ENCODE measurements around the gene DAZAP1. TPM values are rescaled to one million over a fixed set of nuclear protein-coding genes. Genes with fewer than 3 reads are reported as not detected.

Gene DAZAP1
- total RNA-seq: 45.7 TPM

GRCh38 chr19:1407528-1408299 lies at the start of gene DAZAP1:
DAZAP1 (plus strand) TSS chr19:1407586; CDS start chr19:1407774, 188 bp downstream.

GRCh38 chr19:1383312-1384084 lies 23.9 kb upstream of the DAZAP1 start, which contains the start of gene NDUFS7:
NDUFS7 (plus strand) TSS chr19:1383907; CDS start chr19:1383927, 20 bp downstream.

GRCh38 chr19:1401138-1401888 lies 6.1 kb upstream of the DAZAP1 start, which contains the start of gene GAMT:
GAMT (minus strand) TSS chr19:1401542; CDS start chr19:1401476, 66 bp downstream.

GRCh38 chr19:1438035-1438932 lies 30.9 kb downstream of the DAZAP1 start, which contains the start of gene RPS15:
RPS15 (plus strand) TSS chr19:1438396; CDS start chr19:1438426, 30 bp downstream.

GRCh38 chr19:1449467-1450442 lies 42.4 kb downstream of the DAZAP1 start, which contains the start of gene APC2:
APC2 (plus strand) TSS chr19:1450121; CDS start chr19:1453002, 2,881 bp downstream.

GRCh38 chr19:1478934-1479707 lies 71.7 kb downstream of the DAZAP1 start, which contains the start of gene C19orf25:
C19orf25 (minus strand) TSS chr19:1479215; CDS start chr19:1478903, 312 bp downstream.

Other genes with a start within 250 kb of the DAZAP1 start
- gene SBNO2, start 233.3 kb upstream of the DAZAP1 start, total RNA-seq: 17.3 TPM
- gene STK11, start 201.8 kb upstream of the DAZAP1 start, total RNA-seq: 58.2 TPM
- gene CBARP, start 169.6 kb upstream of the DAZAP1 start, total RNA-seq: 6.2 TPM
- 30.1 TPM for gene ATP5F1D, start 165.8 kb upstream of the DAZAP1 start, total RNA-seq
- gene MIDN, start 159.0 kb upstream of the DAZAP1 start, total RNA-seq: 48.5 TPM
- gene CIRBP, start 138.3 kb upstream of the DAZAP1 start, total RNA-seq: 961 TPM
- 14.2 TPM for gene FAM174C, start 132.1 kb upstream of the DAZAP1 start, total RNA-seq
- gene EFNA2, start 121.7 kb upstream of the DAZAP1 start, total RNA-seq: 12.1 TPM
- gene NDUFS7, start 23.7 kb upstream of the DAZAP1 start, total RNA-seq: 69.5 TPM
- gene GAMT, start 6.0 kb upstream of the DAZAP1 start, total RNA-seq: 26.2 TPM
- 926 TPM for gene RPS15, start 30.8 kb downstream of the DAZAP1 start, total RNA-seq
- gene APC2, start 42.5 kb downstream of the DAZAP1 start, total RNA-seq: 112 TPM
- 30.6 TPM for gene C19orf25, start 71.6 kb downstream of the DAZAP1 start, total RNA-seq
- gene PCSK4, start 82.8 kb downstream of the DAZAP1 start, total RNA-seq: 8.0 TPM
- 20.6 TPM for gene REEP6, start 83.6 kb downstream of the DAZAP1 start, total RNA-seq
- gene ADAMTSL5, start 105.4 kb downstream of the DAZAP1 start, total RNA-seq: 5.2 TPM
- 0.16 TPM for gene PLK5, start 116.5 kb downstream of the DAZAP1 start, total RNA-seq
- 31.4 TPM for gene MEX3D, start 160.7 kb downstream of the DAZAP1 start, total RNA-seq
- 82.3 TPM for gene MBD3, start 185.3 kb downstream of the DAZAP1 start, total RNA-seq
- 21.9 TPM for gene UQCR11, start 197.9 kb downstream of the DAZAP1 start, total RNA-seq
- gene TCF3, start 245.0 kb downstream of the DAZAP1 start, total RNA-seq: 88.8 TPM